Stomach (tissue), 4 donors: ENCODE data around the gene KMT5B.

Experiments used
- EP300 ChIP-seq: sonication (generic); formaldehyde crosslinking; IDR thresholded peaks from one replicate; pipeline ENCODE4 v1.6.1; 2017; ENCODE audit warnings: antibody characterized with exemption
- POLR2A ChIP-seq, 4 donors: fragments of 450-650 bp; IDR thresholded peaks; one replicate each; pipeline ENCODE4 v1.6.1; 2016; ENCODE audit warnings: antibody characterized with exemption in 4 of 4, control low read depth in 2 of 4, mild to moderate bottlenecking in 1 of 4, moderate library complexity in 1 of 4
- POLR2AphosphoS5 ChIP-seq, 3 donors: sonication (generic); formaldehyde crosslinking; IDR thresholded peaks; one replicate each; pipeline ENCODE4 v1.6.1; 2016; ENCODE audit warnings: antibody characterized with exemption in 3 of 3
- TF ChIP-seq, protein P1 (sequence below), 7 experiments: fragments of 450-650 bp in 4 of 7; fragments of 200-600 bp in 3 of 7; sonication (generic) in 3 of 7; IDR thresholded peaks; one replicate each; pipeline ENCODE4 v1.5.1; 2016 to 2019; ENCODE audit warnings: antibody characterized with exemption in 7 of 7, control low read depth in 2 of 7, mild to moderate bottlenecking in 1 of 7

DNA sequence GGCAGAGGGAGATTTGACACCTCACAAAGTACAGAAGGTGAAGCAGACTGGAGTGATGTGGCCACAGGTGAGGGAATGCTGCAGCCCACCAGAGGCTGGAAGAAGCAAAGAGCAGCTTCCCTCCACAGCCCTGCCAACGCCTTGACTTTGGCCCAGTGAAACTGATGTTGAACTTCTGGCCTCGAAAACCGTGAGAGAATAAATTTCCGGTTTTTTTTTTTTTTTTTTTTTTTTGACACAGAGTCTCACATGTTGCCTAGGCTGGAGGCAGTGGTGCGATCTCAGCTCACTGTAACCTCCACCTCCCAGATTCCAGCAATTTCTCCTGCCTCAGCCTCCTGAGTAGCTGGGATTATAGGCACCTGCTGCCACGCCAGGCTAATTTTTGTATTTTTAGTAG is 8.7 kb downstream of the KMT5B start:
- TF ChIP-seq, protein P1, sequence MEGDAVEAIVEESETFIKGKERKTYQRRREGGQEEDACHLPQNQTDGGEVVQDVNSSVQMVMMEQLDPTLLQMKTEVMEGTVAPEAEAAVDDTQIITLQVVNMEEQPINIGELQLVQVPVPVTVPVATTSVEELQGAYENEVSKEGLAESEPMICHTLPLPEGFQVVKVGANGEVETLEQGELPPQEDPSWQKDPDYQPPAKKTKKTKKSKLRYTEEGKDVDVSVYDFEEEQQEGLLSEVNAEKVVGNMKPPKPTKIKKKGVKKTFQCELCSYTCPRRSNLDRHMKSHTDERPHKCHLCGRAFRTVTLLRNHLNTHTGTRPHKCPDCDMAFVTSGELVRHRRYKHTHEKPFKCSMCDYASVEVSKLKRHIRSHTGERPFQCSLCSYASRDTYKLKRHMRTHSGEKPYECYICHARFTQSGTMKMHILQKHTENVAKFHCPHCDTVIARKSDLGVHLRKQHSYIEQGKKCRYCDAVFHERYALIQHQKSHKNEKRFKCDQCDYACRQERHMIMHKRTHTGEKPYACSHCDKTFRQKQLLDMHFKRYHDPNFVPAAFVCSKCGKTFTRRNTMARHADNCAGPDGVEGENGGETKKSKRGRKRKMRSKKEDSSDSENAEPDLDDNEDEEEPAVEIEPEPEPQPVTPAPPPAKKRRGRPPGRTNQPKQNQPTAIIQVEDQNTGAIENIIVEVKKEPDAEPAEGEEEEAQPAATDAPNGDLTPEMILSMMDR (IDR thresholded peaks at IDR 0.05) = no peak
- TF ChIP-seq POLR2AphosphoS5 (IDR thresholded peaks at IDR 0.05) = no peak
- no peak for TF ChIP-seq POLR2A (IDR thresholded peaks at IDR 0.05)
- no peak for TF ChIP-seq EP300
